Camera-type eye (tissue), 1 donor: ENCODE results near the gene HHATL. TPM values are rescaled to one million over a fixed set of nuclear protein-coding genes. Genes with fewer than 3 reads are reported as not detected.

Source experiments
- total RNA-seq: library from RNA; depleted of rRNA; stranded (reverse); fragments of >200 nt; gene quantifications from one replicate; pipeline ENCODE4 v1.2.3, GENCODE V29; 2014

Gene HHATL, protein sequence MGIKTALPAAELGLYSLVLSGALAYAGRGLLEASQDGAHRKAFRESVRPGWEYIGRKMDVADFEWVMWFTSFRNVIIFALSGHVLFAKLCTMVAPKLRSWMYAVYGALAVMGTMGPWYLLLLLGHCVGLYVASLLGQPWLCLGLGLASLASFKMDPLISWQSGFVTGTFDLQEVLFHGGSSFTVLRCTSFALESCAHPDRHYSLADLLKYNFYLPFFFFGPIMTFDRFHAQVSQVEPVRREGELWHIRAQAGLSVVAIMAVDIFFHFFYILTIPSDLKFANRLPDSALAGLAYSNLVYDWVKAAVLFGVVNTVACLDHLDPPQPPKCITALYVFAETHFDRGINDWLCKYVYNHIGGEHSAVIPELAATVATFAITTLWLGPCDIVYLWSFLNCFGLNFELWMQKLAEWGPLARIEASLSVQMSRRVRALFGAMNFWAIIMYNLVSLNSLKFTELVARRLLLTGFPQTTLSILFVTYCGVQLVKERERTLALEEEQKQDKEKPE
- 9.6 TPM for total RNA-seq

DNA sequence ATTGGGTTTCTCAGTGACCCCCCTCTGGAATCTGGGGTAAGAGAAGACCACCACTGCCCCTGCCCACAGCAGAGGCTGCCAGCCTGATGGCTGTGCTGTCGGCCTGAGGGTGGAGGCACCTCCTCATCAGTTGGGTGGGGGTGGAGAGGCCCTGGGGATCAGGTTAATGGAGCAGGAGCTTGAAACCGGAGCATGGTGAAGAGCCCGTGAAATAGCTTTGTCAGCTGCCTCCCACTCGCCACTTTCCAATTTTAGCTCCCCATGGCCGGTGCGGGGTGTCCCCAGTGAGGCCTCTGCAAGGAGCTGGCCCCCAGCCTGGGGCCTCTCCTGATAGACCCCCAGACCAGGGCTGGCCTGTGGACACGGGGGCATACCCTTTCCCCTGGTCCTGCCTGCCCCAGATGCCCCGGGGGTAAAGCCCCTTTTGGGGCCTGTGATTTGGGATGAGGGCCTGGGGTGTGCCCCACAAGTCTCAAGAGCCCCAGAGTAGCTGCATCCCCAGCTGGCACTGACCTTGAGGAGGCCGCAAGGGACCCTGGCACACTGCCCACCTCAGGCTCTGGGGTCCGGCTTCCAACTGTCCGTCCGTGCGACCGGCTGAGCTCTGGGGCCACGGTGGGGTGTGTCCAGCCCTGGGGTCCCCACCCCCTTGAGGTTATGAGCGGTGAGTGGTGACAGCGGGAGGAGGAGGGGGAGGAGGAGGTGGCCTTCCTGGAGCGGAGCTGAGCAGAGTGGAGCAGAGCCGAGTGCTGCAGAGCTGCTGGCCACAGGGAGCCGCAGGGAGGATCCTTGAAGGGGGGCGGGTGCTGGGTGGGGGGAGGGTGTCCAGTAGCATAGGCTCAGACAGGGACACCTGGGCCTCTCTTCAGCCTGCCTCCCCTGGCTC lies at the start of gene HHATL:
TSS of gene HHATL (minus strand) at position 733 of the 886 bp plus-strand sequence. CDS start 1,972 bp downstream, outside the sequence.

GRCh38 chr3:42685363-42685881 lies 17.2 kb downstream of the HHATL start, which contains the start of gene KLHL40:
TSS of gene KLHL40 (plus strand) at chr3:42685537. CDS start at chr3:42685619, 82 bp downstream.

DNA sequence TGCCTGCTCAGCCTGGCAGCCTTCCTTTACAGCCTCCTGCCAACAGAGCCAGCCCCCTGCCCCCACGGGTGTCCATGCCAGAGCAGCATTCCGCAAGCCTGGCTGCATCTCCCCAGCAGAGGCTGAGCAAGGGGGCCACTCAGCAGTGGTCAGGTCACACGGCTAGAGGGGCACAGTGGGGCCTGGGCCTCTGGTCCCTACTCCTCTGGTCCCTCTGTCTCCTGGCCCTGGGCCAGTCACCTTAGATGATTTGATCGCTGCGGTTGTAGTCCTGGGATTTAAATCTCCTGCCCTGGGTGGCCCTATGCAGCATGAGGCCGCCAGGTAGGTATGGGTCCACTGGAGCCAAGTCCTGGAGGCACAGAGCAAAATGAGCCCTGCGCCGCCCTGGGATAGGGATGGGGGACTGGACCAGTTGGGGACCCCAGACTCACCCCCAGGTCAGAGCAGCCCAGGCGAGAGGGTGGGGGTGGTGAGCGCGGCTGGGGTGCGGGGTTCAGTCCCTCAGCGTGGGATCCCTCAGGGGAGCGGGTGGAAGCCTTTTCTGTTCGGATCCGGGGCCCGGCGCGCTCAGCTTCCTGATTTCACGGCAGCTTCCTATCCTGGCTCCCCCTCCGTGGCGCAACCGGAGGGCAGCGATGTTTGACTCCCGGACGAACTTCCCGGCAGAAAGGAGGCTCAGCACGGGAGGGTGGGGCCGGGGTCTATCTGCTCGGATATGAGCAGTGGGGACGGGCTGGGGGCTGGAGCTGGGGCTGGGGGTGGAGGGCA lies 48.9 kb downstream of the HHATL start, which contains the start of gene ZBTB47:
TSS of gene ZBTB47 (plus strand) at position 138 of the 771 bp plus-strand sequence. CDS start 4,659 bp downstream, outside the sequence.

Other genes starting within 250 kb of the HHATL start
- 3.7 TPM for gene VIPR1, start 200.2 kb downstream of the HHATL start, total RNA-seq
- 65.3 TPM for gene SEC22C, start 120.8 kb downstream of the HHATL start, total RNA-seq
- 19.0 TPM for gene SS18L2, start 111.9 kb downstream of the HHATL start, total RNA-seq
- 337 TPM for gene NKTR, start 102.1 kb downstream of the HHATL start, total RNA-seq
- 22.9 TPM for gene ZBTB47, start 49.1 kb downstream of the HHATL start, total RNA-seq
- 7.7 TPM for gene KLHL40, start 17.3 kb downstream of the HHATL start, total RNA-seq
- 9.3 TPM for gene CCDC13, start 70.5 kb upstream of the HHATL start, total RNA-seq
- 116 TPM for gene HIGD1A, start 101.7 kb upstream of the HHATL start, total RNA-seq
- 1.1 TPM for gene ACKR2, start 106.6 kb upstream of the HHATL start, total RNA-seq
- gene CYP8B1, start 173.1 kb upstream of the HHATL start, total RNA-seq: not detected
- gene ZNF662, start 203.3 kb upstream of the HHATL start, total RNA-seq: 33.0 TPM